HG03354 (cell line): ENCODE measurements around the gene KLHL36.
"Not testable (repeated sequence)": the region's sequence is repeated elsewhere in the genome, so short reads cannot be mapped to it uniquely, and the experiment has no call there.

Experiments used
- ATAC-seq: cut with Tn5 transposase; IDR thresholded peaks from one replicate; pipeline ENCODE4 v1.9.1; 2021; ENCODE audit warnings: mild to moderate bottlenecking; ENCODE audit not compliant: unreplicated experiment, poor library complexity, severe bottlenecking

KLHL36 gene

GRCh38 chr16:84614968-84615813 is 33.1 kb upstream of the KLHL36 start:
- ATAC-seq, result no peak

- ATAC-seq, result no peak
Measured at GRCh38 chr16:84616515-84616914, 31.8 kb upstream of the KLHL36 start.

- ATAC-seq, result peak; percentile 38
Measured at GRCh38 chr16:84617041-84617790, 31.1 kb upstream of the KLHL36 start.

GRCh38 chr16:84617791-84618580 is 30.3 kb upstream of the KLHL36 start, which contains the start of gene COTL1:
COTL1 (minus strand) TSS chr16:84618078; CDS start chr16:84617914, 164 bp downstream.
- peak; percentile 84 for ATAC-seq

GRCh38 chr16:84618581-84619460 is 29.5 kb upstream of the KLHL36 start:
- ATAC-seq, result no peak

GRCh38 chr16:84620913-84621312 is 27.4 kb upstream of the KLHL36 start:
- not testable (repeated sequence) for ATAC-seq

GRCh38 chr16:84625556-84625955 is 22.8 kb upstream of the KLHL36 start:
- no peak for ATAC-seq

GRCh38 chr16:84628226-84628731 is 20.0 kb upstream of the KLHL36 start:
- ATAC-seq, result no peak

- ATAC-seq, result no peak
Measured at GRCh38 chr16:84629580-84629979, 18.7 kb upstream of the KLHL36 start.

- no peak for ATAC-seq
Measured at GRCh38 chr16:84630009-84630408, 18.3 kb upstream of the KLHL36 start.

GRCh38 chr16:84630446-84631152 is 17.7 kb upstream of the KLHL36 start:
- ATAC-seq, result no peak

GRCh38 chr16:84631153-84631466 is 17.2 kb upstream of the KLHL36 start:
- no peak for ATAC-seq

- no peak for ATAC-seq
Measured at GRCh38 chr16:84631886-84632285, 16.4 kb upstream of the KLHL36 start.

- ATAC-seq, result not testable (repeated sequence)
Measured at GRCh38 chr16:84632862-84633261, 15.4 kb upstream of the KLHL36 start.

GRCh38 chr16:84633622-84634021 is 14.7 kb upstream of the KLHL36 start:
- no peak for ATAC-seq

GRCh38 chr16:84635702-84636101 is 12.6 kb upstream of the KLHL36 start:
- no peak for ATAC-seq

- ATAC-seq, result no peak
Measured at GRCh38 chr16:84637709-84638108, 10.6 kb upstream of the KLHL36 start.

- no peak for ATAC-seq
Measured at GRCh38 chr16:84638231-84638806, 10.0 kb upstream of the KLHL36 start.
